HG02870 (cell line): ENCODE measurements around the gene TMEM132D.

ENCODE experiments used
- ATAC-seq: cut with Tn5 transposase; IDR thresholded peaks from one replicate; pipeline ENCODE4 v1.9.1; 2021; ENCODE audit warnings: mild to moderate bottlenecking, moderate library complexity; ENCODE audit not compliant: unreplicated experiment

The TMEM132D gene

DNA sequence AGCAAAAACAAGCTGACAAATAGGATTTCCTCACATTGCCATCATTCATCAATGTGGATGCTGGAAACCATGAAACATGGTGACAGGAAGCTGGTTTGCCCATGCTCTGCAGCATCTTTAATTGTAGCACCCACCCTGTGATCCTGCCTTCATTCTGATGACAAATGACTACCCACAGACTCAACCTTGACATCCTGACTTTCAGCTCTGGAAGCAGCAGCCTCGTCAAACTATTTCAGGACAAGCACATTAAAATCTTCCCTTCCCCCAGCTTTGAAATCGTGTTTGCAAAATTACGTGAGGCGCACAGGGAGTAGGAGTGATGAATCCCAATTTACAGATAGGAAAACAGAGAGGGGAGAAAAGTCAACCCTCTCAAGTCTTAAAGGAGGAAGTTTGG, 765.0 kb downstream of the TMEM132D start:
- no peak for ATAC-seq

DNA sequence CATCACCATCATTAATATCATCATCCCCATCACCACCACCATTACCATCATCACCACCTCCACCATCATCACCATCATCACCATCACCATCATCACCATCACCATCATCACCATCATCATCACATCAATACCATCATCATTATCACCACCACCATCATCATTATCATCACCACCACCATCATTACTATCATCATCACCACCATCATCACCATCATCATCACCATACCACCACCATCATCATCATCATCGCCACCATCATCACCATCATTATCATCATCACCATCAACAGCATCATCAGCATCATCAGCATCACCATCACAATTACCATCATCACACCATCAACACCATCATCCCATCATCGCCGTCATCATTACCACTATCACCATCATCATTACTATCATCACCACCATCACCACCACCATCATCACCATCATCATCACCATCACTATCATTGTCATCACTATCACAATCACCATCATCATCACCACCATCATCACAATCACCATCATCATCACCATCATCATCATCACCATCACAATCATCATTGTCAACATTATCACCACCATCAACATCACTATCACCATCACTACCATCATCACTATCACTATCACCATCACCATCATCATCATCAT, 767.0 kb downstream of the TMEM132D start:
- ATAC-seq, result no peak

- no peak for ATAC-seq
Measured at GRCh38 chr12:129127771-129128170, 776.1 kb downstream of the TMEM132D start.

DNA sequence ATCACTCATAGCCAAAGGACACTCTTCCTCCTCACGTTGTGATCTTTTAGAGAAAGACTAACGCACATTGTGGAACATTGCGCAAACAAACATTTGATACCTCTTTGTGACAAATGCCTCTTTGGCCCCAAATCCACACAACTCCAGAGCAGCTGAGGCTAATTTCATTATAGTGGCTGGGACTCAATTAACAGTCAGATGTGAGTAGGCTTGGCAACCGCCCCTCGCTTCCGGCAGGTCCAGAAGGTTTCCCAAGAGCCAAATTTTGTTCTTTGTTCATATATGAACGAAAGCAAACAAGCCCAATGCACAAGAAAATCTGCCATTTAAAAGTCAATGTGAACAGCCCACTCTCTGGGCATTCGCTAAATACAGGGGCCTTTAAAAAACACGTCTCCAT, 776.6 kb downstream of the TMEM132D start:
- no peak for ATAC-seq

DNA sequence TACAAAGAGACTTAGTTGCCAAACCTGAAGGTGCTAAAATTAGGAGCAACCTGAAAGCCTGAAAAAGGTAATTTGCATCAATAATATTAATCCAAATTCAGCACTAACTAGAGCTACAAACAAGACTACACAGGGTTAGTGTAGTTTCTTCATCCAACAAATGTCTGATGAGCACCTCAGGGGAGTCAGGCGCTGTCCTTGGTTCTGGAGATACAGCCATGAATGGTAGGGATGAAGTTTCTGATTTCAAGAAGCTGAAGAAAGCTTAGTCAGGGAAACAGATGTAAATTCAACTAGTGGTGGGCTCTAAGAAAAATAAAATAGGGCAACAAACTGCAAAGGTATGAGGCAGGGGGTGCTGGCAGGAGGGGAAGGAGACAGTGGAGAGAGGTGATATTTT, 784.3 kb downstream of the TMEM132D start:
- ATAC-seq, result no peak

- no peak for ATAC-seq
Measured at GRCh38 chr12:129115558-129115957, 788.3 kb downstream of the TMEM132D start.

DNA sequence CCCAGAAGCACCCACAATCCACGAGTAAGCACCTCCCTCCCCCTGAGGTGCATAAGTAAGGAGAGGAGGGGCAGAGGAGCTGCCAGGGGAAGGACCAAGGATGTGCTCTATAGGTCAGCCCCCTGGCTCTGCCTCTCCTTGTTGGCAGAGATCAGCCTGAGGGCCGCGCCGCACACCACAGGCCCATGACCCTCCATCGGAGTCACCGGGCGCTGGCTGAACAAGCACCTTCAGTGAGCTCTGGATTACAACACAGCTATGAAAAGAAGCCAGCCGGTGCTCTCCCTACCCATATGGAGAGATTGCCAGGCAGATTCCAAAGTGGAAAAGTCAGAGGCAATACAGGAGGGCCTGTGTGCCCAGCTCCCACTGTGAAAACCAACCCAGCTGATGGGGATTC, 793.2 kb downstream of the TMEM132D start:
- no peak for ATAC-seq

GRCh38 chr12:129109174-129110001, 794.4 kb downstream of the TMEM132D start:
- ATAC-seq, result no peak

- no peak for ATAC-seq
Measured at GRCh38 chr12:129106772-129107171, 797.1 kb downstream of the TMEM132D start.

DNA sequence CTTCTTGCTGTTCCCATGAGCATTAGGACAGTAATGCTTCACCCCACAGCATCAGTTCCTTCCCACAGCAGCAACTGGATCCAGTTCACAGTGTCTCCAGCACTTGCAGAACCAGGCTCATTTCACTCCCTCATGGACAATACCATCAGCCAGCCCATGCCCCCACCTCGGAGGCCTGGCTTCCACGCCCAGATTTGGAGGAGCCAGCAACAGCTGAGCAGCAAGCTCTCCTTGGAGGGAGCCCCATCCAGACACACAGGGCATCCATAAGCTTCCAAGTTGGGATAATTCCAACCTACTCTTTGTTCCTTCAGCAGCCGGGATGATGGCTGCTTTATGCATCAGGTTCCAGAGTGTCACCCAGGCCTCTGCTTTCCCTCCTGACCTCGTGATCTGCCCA, 800.6 kb downstream of the TMEM132D start:
- ATAC-seq, result no peak

- no peak for ATAC-seq
Measured at GRCh38 chr12:129102233-129102632, 801.6 kb downstream of the TMEM132D start.

GRCh38 chr12:129101816-129102215, 802.0 kb downstream of the TMEM132D start:
- ATAC-seq, result no peak

GRCh38 chr12:129101404-129101803, 802.4 kb downstream of the TMEM132D start:
- no peak for ATAC-seq

DNA sequence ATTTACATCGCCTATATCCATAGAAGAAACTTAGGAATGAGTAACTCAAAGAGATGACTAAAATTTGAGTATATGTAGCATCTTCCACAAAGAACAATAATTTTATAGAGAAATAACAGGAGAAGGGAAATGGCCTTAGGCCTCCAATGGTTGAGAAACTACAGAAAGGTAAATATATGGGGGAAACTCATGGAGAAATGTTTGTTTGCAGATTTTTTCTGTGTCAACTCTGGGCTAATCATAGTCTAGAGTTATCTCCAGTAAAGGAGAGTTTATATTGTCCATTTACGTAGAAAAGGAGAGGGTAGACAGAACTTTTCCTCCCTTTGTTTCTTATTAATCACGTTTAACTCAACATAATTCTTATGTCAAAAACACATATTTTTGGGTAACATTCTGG, 806.4 kb downstream of the TMEM132D start:
- no peak for ATAC-seq

GRCh38 chr12:129096968-129097367, 806.9 kb downstream of the TMEM132D start:
- no peak for ATAC-seq

GRCh38 chr12:129096184-129096583, 807.6 kb downstream of the TMEM132D start:
- ATAC-seq, result no peak

- ATAC-seq, result no peak
Measured at GRCh38 chr12:129089576-129089975, 814.2 kb downstream of the TMEM132D start.

DNA sequence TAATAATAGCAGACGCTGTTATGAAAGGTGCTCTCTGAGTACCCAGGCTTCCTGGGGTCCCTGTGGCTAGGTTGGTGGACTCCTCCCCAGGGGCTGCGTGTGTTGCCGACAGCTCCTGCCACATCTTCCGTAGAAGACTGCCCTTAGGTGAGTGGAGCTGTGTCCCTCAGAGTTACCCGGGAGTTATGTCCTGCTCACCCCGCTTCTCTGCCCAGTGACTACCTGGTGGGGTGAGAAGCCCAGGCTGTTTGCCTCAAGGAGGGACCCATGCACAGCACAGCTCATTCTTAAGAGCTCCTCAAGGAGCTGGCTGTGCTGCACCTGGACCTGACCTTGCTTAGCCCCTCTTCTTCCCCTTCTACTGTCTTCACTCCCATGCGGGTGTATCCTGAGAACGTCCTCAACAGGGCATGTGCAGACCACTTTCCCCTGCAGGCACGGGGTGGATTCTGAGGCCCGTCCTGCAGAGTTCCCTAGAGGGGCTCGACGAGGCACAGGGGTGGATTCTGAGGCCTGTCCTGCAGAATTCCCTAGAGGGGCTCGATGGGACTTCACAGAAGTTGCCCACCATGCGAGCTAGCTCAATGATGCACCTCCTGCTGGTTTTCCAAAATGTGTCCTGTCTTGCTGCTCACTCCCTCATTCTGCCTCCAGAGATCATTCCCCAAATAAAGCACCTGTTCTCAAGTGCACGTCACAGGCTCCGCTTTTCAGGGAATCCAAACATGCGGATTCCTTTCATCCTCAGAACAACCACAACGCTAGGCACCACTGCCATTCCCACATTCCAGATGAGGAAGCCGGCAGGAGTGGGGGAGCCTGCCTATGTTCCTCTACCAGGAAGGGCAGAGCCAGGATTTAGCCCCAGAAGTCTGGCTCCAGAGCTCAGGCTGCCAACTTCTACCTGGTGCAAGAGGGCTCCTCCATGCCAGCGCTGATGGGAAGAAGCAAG, 818.7 kb downstream of the TMEM132D start:
- ATAC-seq, result no peak

GRCh38 chr12:129083121-129083840, 820.5 kb downstream of the TMEM132D start:
- no peak for ATAC-seq

DNA sequence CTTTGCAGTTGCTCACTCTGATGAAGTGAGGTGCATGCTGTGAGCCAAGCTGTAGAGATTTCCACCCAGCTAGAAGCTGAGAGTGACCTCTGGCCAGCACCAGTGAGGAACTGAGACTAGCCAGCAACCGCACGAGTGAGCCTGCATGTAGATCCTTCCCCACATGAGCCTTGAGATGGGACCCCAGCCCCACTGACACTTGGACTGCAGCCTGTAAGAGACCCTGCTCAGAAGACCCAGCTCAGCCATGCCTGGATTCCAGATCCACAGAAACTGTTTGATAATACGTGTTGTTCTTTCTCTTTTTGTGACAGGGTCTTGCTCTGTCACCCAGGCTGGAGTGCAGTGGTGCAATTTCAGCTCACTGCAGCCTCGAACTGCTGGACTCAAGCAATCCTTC, 821.4 kb downstream of the TMEM132D start:
- ATAC-seq, result no peak

GRCh38 chr12:129081755-129082250, 822.0 kb downstream of the TMEM132D start:
- no peak for ATAC-seq
